B cell (primary cell): Measurements from ENCODE around the gene WDR86. TPM values are rescaled to one million over a fixed set of nuclear protein-coding genes. Genes with fewer than 3 reads are reported as not detected.

Source experiments
- ATAC-seq: fragments of 200-7000 bp; cut with Tn5 transposase; one replicate; pipeline ENCODE4 v1.10.0; 2021; ENCODE audit warnings: low read depth, mild to moderate bottlenecking, moderate number of reproducible peaks, moderate library complexity
- CTCF ChIA-PET: fragments of 350-600 bp; sonication (Branson Sonifier 250); formaldehyde crosslinking; loops from one replicate; lab custom pipeline; 2021; ENCODE audit warnings: antibody characterized with exemption, inconsistent platforms; lab: Charles Lee
- POLR2A ChIA-PET: fragments of 350-600 bp; sonication (Branson Sonifier 250); formaldehyde crosslinking; loops from one replicate; lab custom pipeline; 2021; ENCODE audit warnings: antibody characterized with exemption; lab: Charles Lee
- DNase-seq: peaks from one replicate; pipeline ENCODE4 v3.0.0; 2013
- H2AFZ ChIP-seq: 2 replicates; pipeline ENCODE4 v1.6.1; 2012; ENCODE audit warnings: mild to moderate bottlenecking, low read depth, low read length; ENCODE audit not compliant: insufficient read depth, poor library complexity, severe bottlenecking
- H3K27ac ChIP-seq, 2 donors: 1 replicate in 1 of 2; 2 replicates in 1 of 2; pipeline ENCODE4 v1.5.1; 2012 to 2013; ENCODE audit warnings: low read length in 2 of 2, mild to moderate bottlenecking in 2 of 2, moderate library complexity in 1 of 2
- H3K27me3 ChIP-seq, 4 experiments: fragments of 200-600 bp in 1 of 4; sonication (generic) in 1 of 4; replicated peaks in 1 of 4; 1 replicate in 2 of 4; 2 replicates in 2 of 4; pipeline versions ENCODE4 v1.6.1 to v1.7.0; 2013 to 2016; ENCODE audit warnings: low read length in 3 of 4, mild to moderate bottlenecking in 2 of 4, mixed read lengths in 1 of 4, moderate library complexity in 1 of 4; ENCODE audit not compliant: insufficient read depth in 4 of 4, control insufficient read depth in 3 of 4; ENCODE audit errors: control extremely low read depth in 1 of 4
- H3K36me3 ChIP-seq, 2 experiments: replicated peaks in 1 of 2; 1 replicate in 1 of 2; 2 replicates in 1 of 2; pipeline versions ENCODE4 v1.6.1 to v1.7.1; 2013; ENCODE audit warnings: low read length in 1 of 2; ENCODE audit not compliant: insufficient read depth in 2 of 2, control insufficient read depth in 1 of 2; ENCODE audit errors: control extremely low read depth in 1 of 2, extremely low read depth in 1 of 2
- H3K4me1 ChIP-seq, 2 donors: fragments of 200-600 bp in 1 of 2; sonication (generic) in 1 of 2; 1 replicate in 1 of 2; 2 replicates in 1 of 2; pipeline versions ENCODE4 v1.5.1 to v1.6.1; 2013 to 2017; ENCODE audit warnings: low read length in 2 of 2; ENCODE audit not compliant: control insufficient read depth in 2 of 2, insufficient read depth in 2 of 2
- H3K4me2 ChIP-seq: replicated peaks from 2 replicates; pipeline ENCODE3; 2012; ENCODE audit warnings: mild to moderate bottlenecking, low read depth, low read length; ENCODE audit not compliant: poor library complexity, severe bottlenecking
- H3K4me3 ChIP-seq, 5 experiments: fragments of 200-600 bp in 1 of 5; sonication (generic) in 1 of 5; 1 replicate in 3 of 5; 2 replicates in 2 of 5; pipeline versions ENCODE4 v1.5.1 to v1.7.0; 2011 to 2016; ENCODE audit warnings: low read length in 4 of 5, mild to moderate bottlenecking in 4 of 5, low read depth in 2 of 5, control low read depth in 1 of 5, moderate library complexity in 1 of 5; ENCODE audit not compliant: insufficient read depth in 1 of 5; ENCODE audit errors: control extremely low read depth in 1 of 5, extremely low read depth in 1 of 5
- H3K79me2 ChIP-seq: fragments of 200-600 bp; sonication (generic); one replicate; pipeline ENCODE4 v1.6.0; 2016; ENCODE audit warnings: low read length; ENCODE audit not compliant: control insufficient read depth, insufficient read depth
- H3K9ac ChIP-seq: fragments of 200-600 bp; sonication (generic); 2 replicates; pipeline ENCODE4 v1.6.1; 2017; ENCODE audit warnings: mild to moderate bottlenecking, low read length, moderate library complexity
- H3K9me3 ChIP-seq, 3 donors: one replicate each; pipeline versions ENCODE4 v1.6.1 to v1.7.1; 2013; ENCODE audit warnings: low read length in 2 of 3; ENCODE audit not compliant: control insufficient read depth in 2 of 3, insufficient read depth in 1 of 3; ENCODE audit errors: control extremely low read depth in 1 of 3
- H4K20me1 ChIP-seq: 2 replicates; pipeline ENCODE4 v1.6.0; 2012; ENCODE audit warnings: mild to moderate bottlenecking, low read length; ENCODE audit not compliant: insufficient read depth, control insufficient read depth, poor library complexity, severe bottlenecking
- H3K27ac Mint-ChIP-seq: one replicate; pipeline ENCODE4 v1.8.0; 2021; ENCODE audit warnings: mixed read lengths
- H3K27me3 Mint-ChIP-seq: one replicate; pipeline ENCODE4 v1.8.0; 2021; ENCODE audit warnings: mixed read lengths
- H3K4me1 Mint-ChIP-seq: one replicate; pipeline ENCODE4 v1.8.0; 2021; ENCODE audit warnings: mixed read lengths
- H3K4me3 Mint-ChIP-seq: one replicate; pipeline ENCODE4 v1.8.0; 2021; ENCODE audit warnings: mixed read lengths
- H3K9me3 Mint-ChIP-seq: one replicate; pipeline ENCODE4 v1.8.0; 2022; ENCODE audit warnings: mixed read lengths; ENCODE audit not compliant: insufficient read depth
- CTCF ChIP-seq: fragments of 200-600 bp; IDR thresholded peaks from one replicate; pipeline ENCODE4 v1.8.0; 2022; ENCODE audit warnings: antibody characterized with exemption, mild to moderate bottlenecking
- EZH2 ChIP-seq: IDR thresholded peaks from 2 replicates; pipeline ENCODE4 v1.6.1; 2012; ENCODE audit warnings: borderline replicate concordance, low read depth, mild to moderate bottlenecking, moderate library complexity, low read length; ENCODE audit not compliant: insufficient read depth, poor library complexity, severe bottlenecking
- WGBS: methylation state at CpG from one replicate; pipeline ENCODE4 v1.1.5; 2013; ENCODE audit warnings: missing lambda C conversion rate; ENCODE audit not compliant: insufficient coverage; 5-methylcytosine and 5-hydroxymethylcytosine counted together
- intact Hi-C: fragments of 100-400 bp; cut with micrococcal nuclease; formaldehyde crosslinking; loops from one replicate; pipeline ENCODE4 v1.10.0; 2022
- polyA plus RNA-seq: library from polyadenylated mRNA; depleted of rRNA; stranded (reverse); fragments of >200 nt; gene quantifications from 2 replicates; pipeline ENCODE4 v1.2.3, GENCODE V29; 2012
- total RNA-seq, 2 donors: library from RNA; stranded (reverse); fragments of 120-200 nt in 1 of 2; gene quantifications; 1 replicate in 1 of 2; 2 replicates in 1 of 2; pipeline versions ENCODE4 v1.2.3 to v1.2.4, GENCODE V29; 2013 to 2022

Gene WDR86
- total and polyA plus RNA-seq, 2 donors (not counting 1 experiment from before 2014, with no cell fraction given), result 1.4 to 1.5 TPM

GRCh38 chr7:151384352-151384697, 25.5 kb downstream of the WDR86 start:
- 100% methylated on average over 2 of the region's 6 CpGs for WGBS
- Histone ChIP-seq H3K4me3 (no peak overlapping the region), H3K4me1 (peaks cover 18 to 23% of the 10 kb centered on the region in 2 donors), H3K4me2 (no peak overlapping the region), H3K27me3 (peaks cover 0 to 12% (median 6%) of the 10 kb centered on the region in 4 experiments), H3K27ac (no peak overlapping the region), H2AFZ (no peak overlapping the region), H3K9me3 (peaks cover 0 to 14% (median 0%) of the 10 kb centered on the region in 3 donors), H3K79me2 (no peaks in the 10 kb centered on the region), H4K20me1 (no peaks in the 10 kb centered on the region), H3K36me3 (no peaks in the 10 kb centered on the region), H3K9ac (no peak overlapping the region)
- no peaks in the 10 kb centered on the region for H3K9me3 Mint-ChIP-seq
- peak overlapping the region; percentile 15 for H3K27ac Mint-ChIP-seq
- H3K27me3 Mint-ChIP-seq, result peaks cover 10% of the 10 kb centered on the region
- intact Hi-C loops, result no loop called here
- TF ChIP-seq EZH2 (no peak), CTCF (no peak)
- no peak overlapping the region for H3K4me3 Mint-ChIP-seq
- ChIA-PET CTCF (interaction anchor here (1.0 to 1.7 kb wide), 2 partner anchors 15 to 69 kb away, joined by 3 to 4 read pairs; no protein-coding TSS in a partner anchor), POLR2A (no interaction called here)
- DNase-seq (no peak), ATAC-seq (no peak)
- peaks cover 21% of the 10 kb centered on the region for H3K4me1 Mint-ChIP-seq

- Histone ChIP-seq H3K4me1 (peaks cover 18 to 23% of the 10 kb centered on the region in 2 donors), H4K20me1 (no peaks in the 10 kb centered on the region), H3K36me3 (no peaks in the 10 kb centered on the region), H3K27me3 (peaks cover 0 to 12% (median 6%) of the 10 kb centered on the region in 4 experiments), H3K4me3 (no peak overlapping the region), H3K4me2 (no peak overlapping the region), H2AFZ (no peak overlapping the region), H3K27ac (no peak overlapping the region), H3K79me2 (no peaks in the 10 kb centered on the region), H3K9ac (no peak overlapping the region), H3K9me3 (peaks cover 0 to 14% (median 0%) of the 10 kb centered on the region in 3 donors)
- H3K4me3 Mint-ChIP-seq, result no peak overlapping the region
- H3K27ac Mint-ChIP-seq, result no peak overlapping the region
- ATAC-seq (no peak), DNase-seq (no peak)
- ChIA-PET CTCF (interaction anchor here (0.9 to 2.2 kb wide), 4 partner anchors 15 to 68 kb away, joined by 3 to 9 read pairs (median 4); no protein-coding TSS in a partner anchor), POLR2A (interaction anchor here (0.6 kb wide), 1 partner anchor 244 kb away, joined by 4 read pairs; no protein-coding TSS in a partner anchor)
- H3K9me3 Mint-ChIP-seq, result no peaks in the 10 kb centered on the region
- intact Hi-C loops, result no loop called here
- H3K27me3 Mint-ChIP-seq, result peaks cover 10% of the 10 kb centered on the region
- H3K4me1 Mint-ChIP-seq, result peaks cover 23% of the 10 kb centered on the region
- TF ChIP-seq EZH2 (no peak), CTCF (no peak)
- WGBS, result 94% methylated on average over 15 of the region's 15 CpGs
These were observed 26.0 kb downstream of the WDR86 start for GRCh38 chr7:151383638-151384351.
